Right lobe of liver (tissue), 4 donors: ENCODE results near the gene HOXB7.

Experiments used
- POLR2A ChIP-seq: fragments of 450-650 bp; IDR thresholded peaks from one replicate; pipeline ENCODE4 v1.6.1; 2017; ENCODE audit warnings: antibody characterized with exemption, mild to moderate bottlenecking
- TF ChIP-seq, protein P1 (sequence below), 4 donors: fragments of 200-600 bp in 3 of 4; fragments of 450-650 bp in 1 of 4; IDR thresholded peaks; one replicate each; pipeline versions ENCODE4 v1.5.1 to v1.8.0; 2016 to 2022; ENCODE audit warnings: antibody characterized with exemption in 4 of 4, mild to moderate bottlenecking in 2 of 4
- donor health status: DM: no; HTN: no; CAD: no.
- donor health status: DM: no; HTN: no; CAD: no.
- donor health status: DM: no; HTN: yes; CAD: no.

DNA sequence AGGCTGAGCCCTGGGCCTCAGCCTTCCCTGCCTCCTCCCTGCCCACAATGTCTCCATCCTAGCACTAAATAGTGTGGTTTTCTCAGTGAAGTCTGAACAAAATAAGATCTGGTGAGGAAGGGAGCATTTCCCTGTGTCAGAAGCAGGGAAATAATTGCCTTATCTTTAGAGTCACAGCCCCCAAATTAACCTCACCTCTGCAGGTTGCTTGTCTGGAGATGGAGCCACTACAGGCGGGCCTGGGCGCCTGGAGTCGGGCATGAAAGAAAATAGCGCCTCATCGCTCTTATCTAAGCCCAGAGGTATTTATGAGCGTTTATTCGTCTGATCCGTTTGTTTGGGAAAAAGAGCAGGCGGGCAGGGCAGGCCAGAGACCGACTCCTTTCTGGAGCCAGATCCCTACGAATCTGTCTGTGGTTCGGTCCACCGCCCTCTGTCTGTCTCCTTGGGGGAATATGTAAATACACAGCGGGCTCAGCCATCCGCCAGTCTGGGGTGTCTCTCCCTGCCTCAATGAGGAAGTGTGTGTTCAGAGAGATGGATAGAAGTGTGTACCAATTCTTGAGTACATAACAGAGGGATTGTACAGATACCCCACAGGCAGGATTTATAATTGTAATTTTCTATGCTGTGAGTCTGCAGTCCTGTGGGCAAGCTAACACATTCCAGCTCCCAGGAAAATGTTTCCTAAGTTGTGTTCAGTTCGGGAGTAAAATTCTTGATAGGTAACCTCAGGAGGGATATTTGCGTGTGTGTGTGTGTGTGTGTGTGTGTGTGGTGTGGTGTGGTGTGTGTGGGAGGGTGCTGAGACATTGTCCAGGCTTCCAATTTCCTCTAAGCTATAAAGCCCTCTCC lies 10.3 kb downstream of the HOXB7 start:
- TF ChIP-seq, protein P1, sequence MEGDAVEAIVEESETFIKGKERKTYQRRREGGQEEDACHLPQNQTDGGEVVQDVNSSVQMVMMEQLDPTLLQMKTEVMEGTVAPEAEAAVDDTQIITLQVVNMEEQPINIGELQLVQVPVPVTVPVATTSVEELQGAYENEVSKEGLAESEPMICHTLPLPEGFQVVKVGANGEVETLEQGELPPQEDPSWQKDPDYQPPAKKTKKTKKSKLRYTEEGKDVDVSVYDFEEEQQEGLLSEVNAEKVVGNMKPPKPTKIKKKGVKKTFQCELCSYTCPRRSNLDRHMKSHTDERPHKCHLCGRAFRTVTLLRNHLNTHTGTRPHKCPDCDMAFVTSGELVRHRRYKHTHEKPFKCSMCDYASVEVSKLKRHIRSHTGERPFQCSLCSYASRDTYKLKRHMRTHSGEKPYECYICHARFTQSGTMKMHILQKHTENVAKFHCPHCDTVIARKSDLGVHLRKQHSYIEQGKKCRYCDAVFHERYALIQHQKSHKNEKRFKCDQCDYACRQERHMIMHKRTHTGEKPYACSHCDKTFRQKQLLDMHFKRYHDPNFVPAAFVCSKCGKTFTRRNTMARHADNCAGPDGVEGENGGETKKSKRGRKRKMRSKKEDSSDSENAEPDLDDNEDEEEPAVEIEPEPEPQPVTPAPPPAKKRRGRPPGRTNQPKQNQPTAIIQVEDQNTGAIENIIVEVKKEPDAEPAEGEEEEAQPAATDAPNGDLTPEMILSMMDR (IDR thresholded peaks at IDR 0.05) = no peak
- TF ChIP-seq POLR2A = no peak
